Neural crest cell (in vitro differentiated cells): ENCODE data around the gene ATP9A. TPM values are rescaled to one million over a fixed set of nuclear protein-coding genes. Genes with fewer than 3 reads are reported as not detected.
A peak's percentile ranks its signal among the peaks of the same experiment; 100 is the strongest.
"Not testable (repeated sequence)": the region's sequence is repeated elsewhere in the genome, so short reads cannot be mapped to it uniquely, and the experiment has no call there.

ENCODE experiments used
- DNase-seq: peaks from one replicate; pipeline ENCODE4 v3.0.0; 2021; ENCODE audit warnings: low read depth, mixed read lengths, low spot score
- H3K27ac Mint-ChIP-seq: one replicate; pipeline ENCODE4 v1.8.0; 2021; ENCODE audit warnings: mild to moderate bottlenecking, mixed read lengths; ENCODE audit not compliant: unreplicated experiment
- H3K27me3 Mint-ChIP-seq: 2 replicates; pipeline ENCODE4 v1.8.0; 2021; ENCODE audit warnings: low read depth, mild to moderate bottlenecking, mixed read lengths
- H3K36me3 Mint-ChIP-seq: 2 replicates; pipeline ENCODE4 v1.8.0; 2021; ENCODE audit warnings: low read depth, mild to moderate bottlenecking, mixed read lengths
- H3K4me1 Mint-ChIP-seq: 2 replicates; pipeline ENCODE4 v1.8.0; 2021; ENCODE audit warnings: mixed read lengths
- H3K4me3 Mint-ChIP-seq: one replicate; pipeline ENCODE4 v1.8.0; 2021; ENCODE audit warnings: mild to moderate bottlenecking, mixed read lengths
- H3K9me3 Mint-ChIP-seq: 2 replicates; pipeline ENCODE4 v1.8.0; 2021; ENCODE audit warnings: mixed read lengths
- total RNA-seq: library from RNA; stranded (reverse); gene quantifications from 2 replicates; pipeline ENCODE4 v1.2.1, GENCODE V29; 2021
- TF ChIP-seq, protein P1 (sequence below): fragments of 200-600 bp; sonication (generic); conservative IDR thresholded peaks from 2 replicates; pipeline ENCODE4 v1.5.0; 2021; ENCODE audit warnings: antibody characterized with exemption, mild to moderate bottlenecking

The ATP9A gene
- total RNA-seq, 1 donor from 2014 or later, result 39.0 TPM

- no peaks in the 10 kb centered on the region for H3K9me3 Mint-ChIP-seq
- H3K36me3 Mint-ChIP-seq, result no peaks in the 10 kb centered on the region
- H3K4me3 Mint-ChIP-seq, result no peak overlapping the region
- H3K27me3 Mint-ChIP-seq, result no peaks in the 10 kb centered on the region
- no peak for DNase-seq
- no peak overlapping the region for H3K27ac Mint-ChIP-seq
- TF ChIP-seq, protein P1, sequence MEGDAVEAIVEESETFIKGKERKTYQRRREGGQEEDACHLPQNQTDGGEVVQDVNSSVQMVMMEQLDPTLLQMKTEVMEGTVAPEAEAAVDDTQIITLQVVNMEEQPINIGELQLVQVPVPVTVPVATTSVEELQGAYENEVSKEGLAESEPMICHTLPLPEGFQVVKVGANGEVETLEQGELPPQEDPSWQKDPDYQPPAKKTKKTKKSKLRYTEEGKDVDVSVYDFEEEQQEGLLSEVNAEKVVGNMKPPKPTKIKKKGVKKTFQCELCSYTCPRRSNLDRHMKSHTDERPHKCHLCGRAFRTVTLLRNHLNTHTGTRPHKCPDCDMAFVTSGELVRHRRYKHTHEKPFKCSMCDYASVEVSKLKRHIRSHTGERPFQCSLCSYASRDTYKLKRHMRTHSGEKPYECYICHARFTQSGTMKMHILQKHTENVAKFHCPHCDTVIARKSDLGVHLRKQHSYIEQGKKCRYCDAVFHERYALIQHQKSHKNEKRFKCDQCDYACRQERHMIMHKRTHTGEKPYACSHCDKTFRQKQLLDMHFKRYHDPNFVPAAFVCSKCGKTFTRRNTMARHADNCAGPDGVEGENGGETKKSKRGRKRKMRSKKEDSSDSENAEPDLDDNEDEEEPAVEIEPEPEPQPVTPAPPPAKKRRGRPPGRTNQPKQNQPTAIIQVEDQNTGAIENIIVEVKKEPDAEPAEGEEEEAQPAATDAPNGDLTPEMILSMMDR, result no peak
- H3K4me1 Mint-ChIP-seq, result peaks cover 5% of the 10 kb centered on the region
These were observed 18.5 kb downstream of the ATP9A start for GRCh38 chr20:51749674-51750036.

GRCh38 chr20:51747182-51747911 lies 20.8 kb downstream of the ATP9A start:
- H3K27ac Mint-ChIP-seq, result no peak overlapping the region
- no peaks in the 10 kb centered on the region for H3K27me3 Mint-ChIP-seq
- DNase-seq, result no peak
- TF ChIP-seq, protein P1, result no peak
- no peak overlapping the region for H3K4me3 Mint-ChIP-seq
- peaks cover 5% of the 10 kb centered on the region for H3K4me1 Mint-ChIP-seq
- no peaks in the 10 kb centered on the region for H3K9me3 Mint-ChIP-seq
- H3K36me3 Mint-ChIP-seq, result no peaks in the 10 kb centered on the region

DNA sequence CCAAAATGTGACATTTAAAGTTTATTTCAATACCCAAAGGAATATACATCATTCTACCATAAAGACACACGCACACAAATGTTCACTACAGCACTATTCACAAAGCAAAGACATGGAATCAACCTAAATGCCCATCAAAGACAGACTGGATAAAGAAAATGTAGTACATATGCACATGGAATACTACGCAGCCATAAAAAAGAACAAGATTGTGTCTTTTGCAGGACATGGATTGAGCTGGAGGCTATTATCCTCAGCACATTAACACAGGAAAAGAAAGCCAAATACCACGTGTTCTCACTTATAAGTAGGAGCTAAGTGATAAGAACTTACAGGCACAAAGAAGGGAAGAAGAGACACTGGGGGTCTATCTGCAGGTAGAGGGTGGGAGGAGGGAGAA lies 22.4 kb downstream of the ATP9A start:
- H3K4me1 Mint-ChIP-seq, result peaks cover 5% of the 10 kb centered on the region
- H3K27ac Mint-ChIP-seq, result no peak overlapping the region
- no peak overlapping the region for H3K4me3 Mint-ChIP-seq
- TF ChIP-seq, protein P1, result no peak
- no peaks in the 10 kb centered on the region for H3K36me3 Mint-ChIP-seq
- H3K27me3 Mint-ChIP-seq, result no peaks in the 10 kb centered on the region
- no peak for DNase-seq
- no peaks in the 10 kb centered on the region for H3K9me3 Mint-ChIP-seq

DNA sequence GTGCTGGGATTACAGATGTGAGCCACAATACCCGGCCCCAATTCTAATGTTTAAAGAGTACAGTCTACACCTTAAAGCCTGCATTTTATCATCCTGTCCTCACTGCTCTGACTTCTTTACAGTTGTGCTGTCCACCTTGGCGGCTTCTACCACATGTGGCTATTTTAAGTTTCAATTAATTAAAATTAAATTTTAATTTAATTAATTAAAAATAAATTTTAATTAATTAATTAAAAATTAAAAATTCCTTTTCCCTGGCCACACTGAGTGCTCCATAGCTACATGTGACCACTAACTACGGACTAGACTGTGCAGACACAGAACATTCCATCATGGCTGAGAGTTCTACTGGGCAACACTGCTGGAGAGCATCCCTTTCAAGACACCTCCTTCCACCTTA lies 27.4 kb downstream of the ATP9A start:
- Mint-ChIP-seq H3K4me1 (peaks cover 7% of the 10 kb centered on the region), H3K27me3 (no peaks in the 10 kb centered on the region), H3K36me3 (no peaks in the 10 kb centered on the region), H3K4me3 (no peak overlapping the region), H3K9me3 (no peaks in the 10 kb centered on the region), H3K27ac (peak overlapping the region; percentile 12)
- no peak for DNase-seq
- TF ChIP-seq, protein P1, result no peak

DNA sequence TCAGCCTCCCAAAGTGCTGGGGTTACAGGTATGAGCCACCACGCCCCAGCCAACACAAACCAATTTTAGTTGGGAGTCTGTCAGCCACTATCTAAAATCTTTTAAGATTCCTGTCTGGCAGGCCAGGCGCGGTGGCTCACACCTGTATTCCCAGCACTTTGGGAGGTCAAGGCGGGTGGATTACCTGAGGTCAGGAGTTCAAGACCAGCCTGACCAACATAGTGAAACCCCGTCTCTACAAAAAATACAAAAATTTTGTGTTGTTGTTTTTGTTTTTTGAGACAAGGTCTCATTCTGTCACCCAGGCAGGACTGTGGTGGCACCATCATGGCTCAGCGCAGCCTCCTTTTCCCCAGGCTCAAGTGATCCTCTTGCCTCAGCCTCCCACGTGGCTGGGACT lies 27.9 kb downstream of the ATP9A start:
- not testable (repeated sequence) for H3K4me3 Mint-ChIP-seq, H3K27me3 Mint-ChIP-seq, H3K36me3 Mint-ChIP-seq, DNase-seq, H3K27ac Mint-ChIP-seq, H3K9me3 Mint-ChIP-seq, H3K4me1 Mint-ChIP-seq

DNA sequence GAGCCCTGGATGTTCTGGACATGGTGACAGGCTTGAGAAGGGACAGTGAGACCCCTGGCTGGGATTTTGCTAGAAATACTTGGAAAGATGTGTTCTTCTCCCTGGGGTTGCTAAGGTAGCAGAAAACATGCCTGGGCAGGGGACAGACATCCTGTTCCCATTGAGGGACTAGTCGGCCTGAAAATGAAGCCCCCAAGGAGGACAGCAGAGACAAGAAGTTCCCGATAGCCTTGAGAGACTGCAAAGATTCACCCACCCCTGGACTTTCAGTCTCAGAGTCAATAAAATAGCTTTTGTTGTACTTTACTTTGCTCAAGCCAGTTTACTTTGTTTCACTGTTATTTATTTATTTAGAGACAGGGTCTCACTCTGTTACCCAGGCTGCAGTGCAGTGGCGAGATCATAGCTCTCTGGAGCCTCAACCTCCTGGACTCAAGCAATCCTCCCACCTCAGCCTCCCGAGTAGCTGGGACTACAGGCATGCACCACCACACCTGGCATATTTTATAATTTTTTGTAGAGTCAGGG lies 28.4 kb downstream of the ATP9A start:
- TF ChIP-seq, protein P1, result no peak
- no peaks in the 10 kb centered on the region for H3K36me3 Mint-ChIP-seq
- DNase-seq, result no peak
- peaks cover 14% of the 10 kb centered on the region for H3K4me1 Mint-ChIP-seq
- H3K9me3 Mint-ChIP-seq, result no peaks in the 10 kb centered on the region
- H3K27me3 Mint-ChIP-seq, result no peaks in the 10 kb centered on the region
- H3K4me3 Mint-ChIP-seq, result no peak overlapping the region
- peak overlapping the region; percentile 43 for H3K27ac Mint-ChIP-seq
